Heart right ventricle (tissue), 16 donors: ENCODE measurements around the gene ADAM33. TPM values are rescaled to one million over a fixed set of nuclear protein-coding genes. Genes with fewer than 3 reads are reported as not detected.

Source experiments
- ATAC-seq, 8 donors: fragments of 200-7000 bp; cut with Tn5 transposase; one replicate each; pipeline ENCODE4 v1.9.1; 2020; ENCODE audit warnings: mild to moderate bottlenecking in 8 of 8, moderate library complexity in 8 of 8, moderate number of reproducible peaks in 1 of 8
- DNase-seq, 2 donors: peaks; one replicate each; pipeline ENCODE4 v3.0.0-alpha.2; 2020
- H3K27ac ChIP-seq, 10 donors: fragments of 200-600 bp; sonication (generic) in 2 of 10; one replicate each; pipeline versions ENCODE4 v1.5.0 to v1.8.0; 2020 to 2022; ENCODE audit warnings: mild to moderate bottlenecking in 3 of 10
- H3K27me3 ChIP-seq, 7 donors: fragments of 200-600 bp; one replicate each; pipeline ENCODE4 v1.8.0; 2021 to 2022; ENCODE audit warnings: mild to moderate bottlenecking in 2 of 7
- H3K36me3 ChIP-seq, 9 donors: fragments of 200-600 bp; sonication (generic) in 1 of 9; one replicate each; pipeline versions ENCODE4 v1.5.0 to v1.8.0; 2020 to 2022; ENCODE audit warnings: mild to moderate bottlenecking in 2 of 9
- H3K4me1 ChIP-seq, 9 donors: fragments of 200-600 bp; sonication (generic) in 1 of 9; one replicate each; pipeline versions ENCODE4 v1.5.0 to v1.8.0; 2020 to 2022; ENCODE audit warnings: mild to moderate bottlenecking in 4 of 9
- H3K4me3 ChIP-seq, 10 donors: fragments of 200-600 bp; sonication (generic) in 2 of 10; one replicate each; pipeline versions ENCODE4 v1.5.0 to v1.8.0; 2020 to 2022; ENCODE audit warnings: mild to moderate bottlenecking in 7 of 10, moderate library complexity in 2 of 10
- H3K9me3 ChIP-seq, 11 donors: fragments of 200-600 bp in 10 of 11; sonication (generic) in 2 of 11; one replicate each; pipeline versions ENCODE4 v1.5.0 to v1.8.0; 2013 to 2022; ENCODE audit warnings: mild to moderate bottlenecking in 2 of 11, control low read depth in 1 of 11, moderate library complexity in 1 of 11
- WGBS, 2 donors: extraction: QIAGEN DNeasy Blood & Tissue Kit; methylation state at CpG; one replicate each; pipeline ENCODE4 v1.1.7; 2013; ENCODE audit warnings: inconsistent platforms in 1 of 2; 5-methylcytosine and 5-hydroxymethylcytosine counted together
- intact Hi-C, 10 donors: fragments of 100-400 bp; cut with DNase I; formaldehyde crosslinking; loops; one replicate each; pipeline versions ENCODE4 v1.11.1 to v1.14.2; 2022
- polyA plus RNA-seq, 2 donors: library from polyadenylated mRNA; stranded (reverse); fragments of 200-250 nt; gene quantifications; one replicate each; pipeline ENCODE4 v1.2.3, GENCODE V29; 2013
- total RNA-seq, 10 donors: library from RNA; stranded (reverse); fragmentation: NEBNext Ultra II Directional in 3 of 10; extraction: Animal tissue kit (Norgen Biotek cat#: 25700) in 3 of 10; gene quantifications; one replicate each; pipeline versions ENCODE4 v1.2.1 to v1.2.4, GENCODE V29; 2021 to 2023
- TF ChIP-seq, protein P1 (sequence below), 9 donors: fragments of 200-600 bp; sonication (generic) in 2 of 9; IDR thresholded peaks; one replicate each; pipeline versions ENCODE4 v1.5.0 to v1.8.0; 2021 to 2022; ENCODE audit warnings: antibody characterized with exemption in 9 of 9, mild to moderate bottlenecking in 5 of 9, moderate library complexity in 1 of 9
- donor health status: Arrhythmogenic right ventricular cardiomyopathy.
- donor health status: ischemic (EF 13 %, LVEDD 7.1; RV severe dilation, severe dysfunction).
- donor health status: healthy with polysubstance abuse.
- donor health status: DM: no; HTN: yes; CAD: no.
- donor health status: DM: no; HTN: no; CAD: no.
- donor health status: ischemic (EF 25% LVEDD 6.9; RV normal size, moderate dysfunction).
- donor health status: ischemic (EF 25% LVEDD 5.7; RV mildly dilated, moderate dysfunction).
- donor health status: healthy.
- donor health status: DM: yes; HTN: yes; CAD: no.
- donor health status: Ischemic cardiomyopathy.
- donor health status: ischemic (EF 35%, LVEDD 5.7; RV mildly dilated, moderate dysfunction).
- donor health status: nonischemic (EF 11% LVEDD 7.7; RV severe dilation, severe dysfunction).
- donor health status: DM: yes; HTN: yes; CAD: no.
- donor health status: PGD.
- donor health status: ischemic (EF 29% LVEDD 5.4; RV normal size, mild dysfunction).
- donor health status: nonischemic (EF 23%, LVEDD 6.1; RV moderate dilation, normal function).

The ADAM33 gene
- total and polyA plus RNA-seq, 12 donors, result 1.6 to 71.8 (median 4.5) TPM

DNA sequence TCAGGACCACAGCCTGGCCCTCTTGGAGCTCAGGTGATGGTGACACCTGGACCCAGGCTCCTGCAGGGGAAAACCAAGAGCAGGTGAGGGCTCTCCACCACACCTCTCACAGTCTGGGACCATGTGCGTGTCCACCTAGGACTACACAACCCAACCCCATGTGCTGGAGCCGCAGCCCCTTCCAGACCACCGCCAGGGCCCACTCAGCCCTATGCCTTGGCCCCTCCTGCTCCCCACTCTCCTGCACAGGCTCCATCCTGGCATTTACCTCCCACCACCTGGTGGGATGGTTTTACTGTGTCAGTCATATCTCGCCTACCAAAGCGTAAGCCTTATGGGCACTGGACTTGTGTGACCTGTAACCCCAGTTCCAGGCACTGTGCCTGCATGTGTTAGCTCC lies 13.1 kb upstream of the ADAM33 start:
- Histone ChIP-seq H3K27ac (no peak overlapping the region), H3K4me1 (no peaks in the 10 kb centered on the region), H3K36me3 (peaks cover 0 to 48% (median 0%) of the 10 kb centered on the region in 9 donors), H3K4me3 (no peak overlapping the region), H3K27me3 (no peaks in the 10 kb centered on the region), H3K9me3 (peaks cover 0 to 7% (median 0%) of the 10 kb centered on the region in 11 donors)
- intact Hi-C loops, result no loop called here
- no peak for DNase-seq
- TF ChIP-seq, protein P1, sequence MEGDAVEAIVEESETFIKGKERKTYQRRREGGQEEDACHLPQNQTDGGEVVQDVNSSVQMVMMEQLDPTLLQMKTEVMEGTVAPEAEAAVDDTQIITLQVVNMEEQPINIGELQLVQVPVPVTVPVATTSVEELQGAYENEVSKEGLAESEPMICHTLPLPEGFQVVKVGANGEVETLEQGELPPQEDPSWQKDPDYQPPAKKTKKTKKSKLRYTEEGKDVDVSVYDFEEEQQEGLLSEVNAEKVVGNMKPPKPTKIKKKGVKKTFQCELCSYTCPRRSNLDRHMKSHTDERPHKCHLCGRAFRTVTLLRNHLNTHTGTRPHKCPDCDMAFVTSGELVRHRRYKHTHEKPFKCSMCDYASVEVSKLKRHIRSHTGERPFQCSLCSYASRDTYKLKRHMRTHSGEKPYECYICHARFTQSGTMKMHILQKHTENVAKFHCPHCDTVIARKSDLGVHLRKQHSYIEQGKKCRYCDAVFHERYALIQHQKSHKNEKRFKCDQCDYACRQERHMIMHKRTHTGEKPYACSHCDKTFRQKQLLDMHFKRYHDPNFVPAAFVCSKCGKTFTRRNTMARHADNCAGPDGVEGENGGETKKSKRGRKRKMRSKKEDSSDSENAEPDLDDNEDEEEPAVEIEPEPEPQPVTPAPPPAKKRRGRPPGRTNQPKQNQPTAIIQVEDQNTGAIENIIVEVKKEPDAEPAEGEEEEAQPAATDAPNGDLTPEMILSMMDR (IDR thresholded peaks at IDR 0.05), result no peak
- WGBS, 2 donors, result 94 to 98% methylated on average over 5 of the region's 5 CpGs
- no peak for ATAC-seq

DNA sequence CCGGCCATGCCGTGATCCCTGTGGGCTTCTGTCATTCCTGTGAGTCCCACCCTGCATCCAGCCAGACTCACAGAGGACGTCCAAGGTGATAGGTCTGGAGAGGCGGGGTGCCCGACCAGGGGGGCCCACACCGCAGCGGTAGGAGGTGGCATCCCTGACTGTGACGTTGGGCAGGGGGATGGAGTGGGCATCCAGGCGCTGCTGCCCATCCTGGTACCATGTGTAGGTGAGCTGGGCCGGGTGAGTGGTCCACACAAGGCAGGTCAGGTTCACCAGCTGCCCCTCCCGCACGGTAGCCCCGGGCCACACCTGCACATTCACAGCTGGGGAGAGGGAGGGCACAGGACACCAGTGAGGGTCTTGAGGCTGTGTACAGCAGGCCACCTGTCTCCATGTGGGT lies 11.6 kb upstream of the ADAM33 start:
- Histone ChIP-seq H3K36me3 (peaks cover 0 to 53% (median 0%) of the 10 kb centered on the region in 9 donors), H3K4me1 (no peaks in the 10 kb centered on the region), H3K27me3 (no peaks in the 10 kb centered on the region), H3K9me3 (peaks cover 0 to 7% (median 0%) of the 10 kb centered on the region in 11 donors), H3K27ac (no peak overlapping the region), H3K4me3 (no peak overlapping the region)
- 90 to 93% methylated on average over 13 of the region's 13 CpGs for WGBS, 2 donors
- DNase-seq, result no peak
- TF ChIP-seq, protein P1 (IDR thresholded peaks at IDR 0.05), result no peak
- intact Hi-C loops, result no loop called here
- ATAC-seq, result no peak

DNA sequence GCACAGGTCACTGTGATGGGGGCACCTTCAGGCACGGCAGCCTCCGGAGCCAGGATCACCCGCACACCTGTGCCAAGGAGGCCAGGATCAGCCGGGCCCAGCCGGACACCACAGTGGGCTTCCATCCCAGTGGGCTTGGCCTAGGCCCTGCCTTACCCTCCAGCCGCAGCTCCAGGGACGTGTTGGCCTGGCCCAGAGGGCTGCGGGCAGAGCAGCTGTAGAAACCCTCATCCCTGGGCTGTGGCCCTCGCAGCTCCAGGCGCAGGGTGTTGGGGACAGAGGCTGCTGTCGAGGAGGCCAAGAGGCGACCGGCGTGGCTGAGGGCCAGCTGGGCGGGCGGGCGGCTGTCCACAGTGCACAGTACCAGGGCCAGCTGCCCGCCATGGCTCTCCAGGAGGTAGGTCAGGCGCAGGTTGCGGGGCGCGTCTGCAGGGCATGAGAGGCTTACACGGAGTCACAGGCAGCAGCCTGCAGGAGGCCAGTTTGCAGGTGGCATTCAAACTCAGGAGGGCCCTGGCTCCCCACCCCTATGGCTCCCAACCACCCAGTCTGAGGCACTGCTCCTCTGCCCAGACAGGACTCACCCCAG lies 11.0 kb upstream of the ADAM33 start:
- Histone ChIP-seq H3K27me3 (no peaks in the 10 kb centered on the region), H3K27ac (no peak overlapping the region), H3K4me3 (no peak overlapping the region), H3K4me1 (no peaks in the 10 kb centered on the region), H3K9me3 (peaks cover 0 to 7% (median 0%) of the 10 kb centered on the region in 11 donors), H3K36me3 (peaks cover 0 to 50% (median 0%) of the 10 kb centered on the region in 9 donors)
- DNase-seq (no peak), ATAC-seq (no peak)
- TF ChIP-seq, protein P1 (IDR thresholded peaks at IDR 0.05), result no peak
- intact Hi-C loops, result no loop called here
- 94 to 95% methylated on average over 23 of the region's 23 CpGs for WGBS, 2 donors

DNA sequence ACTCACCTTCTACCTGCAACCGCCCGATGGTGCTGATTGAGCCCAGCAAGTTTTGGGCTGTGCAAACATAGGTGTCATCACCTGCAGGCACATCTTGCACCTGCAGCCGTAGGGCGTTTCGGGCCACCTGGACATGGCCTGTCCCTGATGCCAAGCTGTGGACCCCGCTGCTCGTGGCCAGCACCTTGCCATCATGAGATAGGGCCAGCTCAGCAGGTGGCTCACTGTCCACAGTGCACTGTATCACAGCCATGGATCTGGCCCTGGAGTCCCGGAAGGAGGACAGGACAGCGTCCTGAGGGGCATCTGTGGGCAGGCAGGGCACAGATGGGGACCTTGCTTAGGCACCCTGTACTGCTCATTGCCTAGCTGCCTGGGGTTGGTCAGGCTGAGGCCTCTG lies 10.1 kb upstream of the ADAM33 start:
- 89 to 95% methylated on average over 9 of the region's 9 CpGs for WGBS, 2 donors
- Histone ChIP-seq H3K27ac (no peak overlapping the region), H3K36me3 (peaks cover 0 to 42% (median 0%) of the 10 kb centered on the region in 9 donors), H3K4me3 (no peak overlapping the region), H3K4me1 (peaks cover 2 to 8% (median 6%) of the 10 kb centered on the region in 9 donors), H3K27me3 (no peaks in the 10 kb centered on the region), H3K9me3 (peaks cover 0 to 7% (median 0%) of the 10 kb centered on the region in 11 donors)
- no peak for DNase-seq
- intact Hi-C loops, result no loop called here
- ATAC-seq, result no peak
- TF ChIP-seq, protein P1 (IDR thresholded peaks at IDR 0.05), result no peak
